Muscle layer of duodenum (tissue), 2 donors: ENCODE data around the gene MYO1D.

Experiments used
- H3K27ac ChIP-seq: one replicate; pipeline ENCODE4 v1.7.0; 2013; ENCODE audit warnings: mild to moderate bottlenecking, low read length
- H3K27me3 ChIP-seq: one replicate; pipeline ENCODE4 v1.7.0; 2013; ENCODE audit warnings: low read depth, mild to moderate bottlenecking, control low read depth, low read length
- H3K36me3 ChIP-seq, 2 donors: one replicate each; pipeline ENCODE4 v1.7.0; 2013; ENCODE audit warnings: low read length in 2 of 2, control low read depth in 1 of 2, mild to moderate bottlenecking in 1 of 2; ENCODE audit not compliant: insufficient read depth in 2 of 2, control insufficient read depth in 1 of 2
- H3K4me1 ChIP-seq, 2 donors: one replicate each; pipeline ENCODE4 v1.7.0; 2013; ENCODE audit warnings: low read length in 2 of 2, mild to moderate bottlenecking in 2 of 2, control low read depth in 1 of 2, moderate library complexity in 1 of 2; ENCODE audit not compliant: insufficient read depth in 2 of 2, control insufficient read depth in 1 of 2
- H3K4me3 ChIP-seq, 2 donors: one replicate each; pipeline ENCODE4 v1.7.0; 2013; ENCODE audit warnings: low read length in 2 of 2, low read depth in 1 of 2, mild to moderate bottlenecking in 1 of 2
- H3K9me3 ChIP-seq, 2 donors: one replicate each; pipeline ENCODE4 v1.7.0; 2013; ENCODE audit warnings: low read length in 2 of 2, control low read depth in 1 of 2, mild to moderate bottlenecking in 1 of 2; ENCODE audit not compliant: control insufficient read depth in 1 of 2
- donor health status: healthy.

MYO1D gene

DNA sequence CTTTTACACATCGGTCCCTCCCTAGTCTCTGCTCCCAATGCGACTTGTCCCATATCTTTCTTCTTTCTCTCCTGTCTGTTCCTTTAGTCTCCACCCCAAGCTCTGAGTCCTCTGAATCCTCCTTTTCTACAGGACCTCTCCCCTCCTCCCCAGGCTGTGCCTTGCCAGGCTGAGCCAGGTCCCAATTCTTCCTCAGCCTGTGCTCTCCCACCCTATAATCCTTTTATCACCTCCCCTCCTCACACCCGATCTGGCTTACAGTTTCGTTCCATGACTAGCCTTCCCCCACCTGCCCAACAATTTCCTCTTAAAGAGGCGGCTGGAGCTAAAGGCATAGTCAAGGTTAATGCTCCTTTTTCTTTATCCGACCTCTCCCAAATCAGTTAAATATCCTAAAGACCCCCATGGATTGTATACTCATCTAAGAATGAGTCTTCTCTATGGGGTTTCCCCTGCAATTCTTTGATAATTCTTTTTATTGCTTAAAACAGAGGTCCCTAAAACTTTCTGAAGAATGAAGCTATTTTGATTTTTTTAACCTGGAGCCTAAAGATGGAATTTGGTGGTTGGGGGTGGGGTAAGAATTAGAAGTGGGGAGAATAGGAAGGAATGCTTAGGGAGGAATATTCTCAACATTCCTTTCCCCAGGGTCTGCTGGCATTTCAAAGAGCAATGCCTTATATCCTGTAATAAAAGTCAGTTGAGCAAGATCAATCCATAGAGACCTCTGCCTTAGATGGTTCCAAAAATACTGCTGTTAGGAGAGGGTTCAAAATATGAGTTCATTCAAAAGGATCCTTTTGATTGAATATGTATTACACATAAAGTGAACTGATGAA is 102.8 kb downstream of the MYO1D start:
- Histone ChIP-seq H3K36me3 (peaks cover 0 to 3% of the 10 kb centered on the region in 2 donors), H3K4me1 (no peaks in the 10 kb centered on the region), H3K27ac (no peak overlapping the region), H3K4me3 (no peak overlapping the region), H3K27me3 (no peaks in the 10 kb centered on the region), H3K9me3 (no peaks in the 10 kb centered on the region)

- H3K27me3 ChIP-seq = no peaks in the 10 kb centered on the region
- H3K36me3 ChIP-seq = peaks cover 0 to 3% of the 10 kb centered on the region in 2 donors
- H3K4me3 ChIP-seq = no peak overlapping the region
- H3K4me1 ChIP-seq = no peaks in the 10 kb centered on the region
- H3K9me3 ChIP-seq = no peaks in the 10 kb centered on the region
- no peak overlapping the region for H3K27ac ChIP-seq
Observed at GRCh38 chr17:32772453-32773025, 104.4 kb downstream of the MYO1D start.

DNA sequence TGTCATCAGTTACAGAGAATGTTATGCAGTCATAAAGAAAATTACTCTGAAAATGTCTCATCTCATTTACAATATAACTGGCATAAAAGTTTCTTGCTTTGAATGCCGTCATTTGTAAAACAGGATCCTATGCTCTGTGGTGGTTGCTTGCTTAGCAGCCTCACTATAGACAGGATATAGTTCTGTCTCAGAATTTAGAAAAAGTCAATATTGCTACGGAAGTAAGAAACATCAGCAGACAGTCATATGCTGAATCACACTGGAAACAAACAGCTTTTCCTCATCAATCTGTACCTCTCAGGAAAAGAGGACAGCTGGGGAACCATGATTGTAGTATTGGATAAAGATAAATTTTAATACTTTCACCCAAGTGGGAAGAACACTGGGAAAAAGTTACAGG is 105.5 kb downstream of the MYO1D start:
- peaks cover 0 to 3% of the 10 kb centered on the region in 2 donors for H3K36me3 ChIP-seq
- H3K4me1 ChIP-seq = no peaks in the 10 kb centered on the region
- H3K4me3 ChIP-seq = no peak overlapping the region
- H3K9me3 ChIP-seq = no peaks in the 10 kb centered on the region
- no peaks in the 10 kb centered on the region for H3K27me3 ChIP-seq
- no peak overlapping the region for H3K27ac ChIP-seq

DNA sequence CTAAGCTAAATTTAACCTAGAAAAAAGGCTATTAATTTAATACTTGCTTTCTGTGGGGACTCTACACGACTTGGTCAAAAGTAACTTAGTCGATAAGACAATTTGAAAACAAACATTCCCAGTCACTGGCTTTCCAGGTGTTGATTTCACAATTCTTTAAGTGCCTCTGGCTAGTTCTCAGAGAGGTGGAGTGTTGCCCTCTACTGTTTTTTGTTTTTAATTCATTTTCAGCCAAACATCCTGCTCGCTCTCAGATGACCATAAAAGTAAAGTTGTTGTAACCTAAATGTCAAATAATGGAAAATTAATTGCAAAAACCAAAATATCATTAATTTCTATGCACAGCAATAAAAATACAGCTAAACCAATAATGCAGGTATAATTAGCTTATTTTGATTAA is 107.1 kb downstream of the MYO1D start:
- Histone ChIP-seq H3K9me3 (no peaks in the 10 kb centered on the region), H3K36me3 (peaks cover 0 to 3% of the 10 kb centered on the region in 2 donors), H3K4me1 (no peaks in the 10 kb centered on the region), H3K27me3 (no peaks in the 10 kb centered on the region), H3K27ac (no peak overlapping the region), H3K4me3 (no peak overlapping the region)

DNA sequence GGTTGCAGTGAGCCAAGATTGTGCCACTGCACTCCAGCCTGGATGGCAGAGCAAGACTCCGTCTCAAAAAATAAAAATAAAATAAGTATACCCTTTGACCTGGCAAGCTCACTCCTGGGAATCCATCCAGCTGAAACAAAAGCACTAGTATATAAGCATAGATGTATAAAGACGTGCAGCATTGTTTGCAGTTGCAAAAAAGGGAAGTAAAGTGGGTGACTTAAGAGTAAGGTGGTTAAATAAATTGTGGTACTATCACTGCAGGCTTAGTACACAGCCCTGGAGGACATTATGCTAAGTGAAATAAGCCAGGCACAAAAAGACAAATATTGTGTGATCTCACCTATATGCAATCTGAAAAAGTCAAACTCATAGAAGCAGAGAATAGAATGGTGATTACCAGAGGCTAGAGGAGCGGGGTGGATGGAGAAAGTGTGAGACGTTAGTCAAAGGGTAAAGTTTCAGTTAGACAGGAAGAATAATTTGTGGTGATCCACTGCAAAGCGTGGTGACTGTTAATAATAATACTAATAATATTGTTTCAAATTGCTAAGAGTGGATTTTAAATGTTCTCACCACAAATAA is 113.0 kb downstream of the MYO1D start:
- no peaks in the 10 kb centered on the region for H3K27me3 ChIP-seq
- no peak overlapping the region for H3K27ac ChIP-seq
- H3K36me3 ChIP-seq = no peaks in the 10 kb centered on the region
- no peaks in the 10 kb centered on the region for H3K9me3 ChIP-seq
- H3K4me1 ChIP-seq = no peaks in the 10 kb centered on the region
- H3K4me3 ChIP-seq = no peak overlapping the region

- Histone ChIP-seq H3K4me3 (no peak overlapping the region), H3K27me3 (no peaks in the 10 kb centered on the region), H3K27ac (no peak overlapping the region), H3K9me3 (no peaks in the 10 kb centered on the region), H3K36me3 (no peaks in the 10 kb centered on the region), H3K4me1 (no peaks in the 10 kb centered on the region)
Observed at GRCh38 chr17:32759476-32759875, 117.4 kb downstream of the MYO1D start.

GRCh38 chr17:32757963-32758362 is 119.0 kb downstream of the MYO1D start:
- Histone ChIP-seq H3K36me3 (no peaks in the 10 kb centered on the region), H3K27ac (no peak overlapping the region), H3K9me3 (no peaks in the 10 kb centered on the region), H3K4me1 (no peaks in the 10 kb centered on the region), H3K4me3 (no peak overlapping the region), H3K27me3 (no peaks in the 10 kb centered on the region)

DNA sequence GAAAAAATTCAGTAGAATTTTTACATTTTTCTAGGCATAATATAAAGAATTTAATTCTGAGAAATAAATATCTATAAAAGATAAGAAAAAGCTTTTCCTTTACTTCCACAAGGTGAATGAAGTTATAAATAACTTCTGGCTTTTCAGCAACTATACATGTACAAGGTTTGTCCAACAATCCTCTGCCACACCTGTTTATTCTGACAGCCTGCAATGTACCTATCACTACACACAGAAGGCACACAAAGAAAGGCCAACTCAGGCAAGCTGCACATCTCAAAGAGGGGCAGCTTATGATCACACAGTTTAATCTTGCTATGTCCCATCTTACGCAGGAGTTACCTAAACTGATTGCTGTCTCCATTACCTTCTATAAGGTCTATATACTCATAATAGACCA is 120.2 kb downstream of the MYO1D start:
- no peaks in the 10 kb centered on the region for H3K9me3 ChIP-seq
- no peaks in the 10 kb centered on the region for H3K36me3 ChIP-seq
- H3K4me3 ChIP-seq = no peak overlapping the region
- H3K27ac ChIP-seq = no peak overlapping the region
- H3K27me3 ChIP-seq = no peaks in the 10 kb centered on the region
- H3K4me1 ChIP-seq = no peaks in the 10 kb centered on the region

- no peaks in the 10 kb centered on the region for H3K36me3 ChIP-seq
- no peak overlapping the region for H3K27ac ChIP-seq
- no peak overlapping the region for H3K4me3 ChIP-seq
- H3K4me1 ChIP-seq = no peaks in the 10 kb centered on the region
- no peaks in the 10 kb centered on the region for H3K9me3 ChIP-seq
- H3K27me3 ChIP-seq = no peaks in the 10 kb centered on the region
Observed at GRCh38 chr17:32755045-32755805, 121.7 kb downstream of the MYO1D start.

GRCh38 chr17:32752934-32753333 is 124.0 kb downstream of the MYO1D start:
- Histone ChIP-seq H3K4me1 (no peaks in the 10 kb centered on the region), H3K9me3 (no peaks in the 10 kb centered on the region), H3K4me3 (no peak overlapping the region), H3K36me3 (no peaks in the 10 kb centered on the region), H3K27ac (no peak overlapping the region), H3K27me3 (no peaks in the 10 kb centered on the region)

GRCh38 chr17:32747856-32748255 is 129.1 kb downstream of the MYO1D start:
- Histone ChIP-seq H3K27me3 (no peaks in the 10 kb centered on the region), H3K9me3 (no peaks in the 10 kb centered on the region), H3K4me1 (no peaks in the 10 kb centered on the region), H3K27ac (no peak overlapping the region), H3K36me3 (peaks cover 4 to 5% of the 10 kb centered on the region in 2 donors), H3K4me3 (no peak overlapping the region)
